Activated CD4-positive, CD25-positive, alpha-beta regulatory T cell treated with anti-CD3 and anti-CD28 coated beads, Interleukin-2, amount 50 U/mL, for 16 hours (primary cell): ENCODE data around the gene MRPL9.
"Not testable (repeated sequence)": the region's sequence is repeated elsewhere in the genome, so short reads cannot be mapped to it uniquely, and the experiment has no call there.

Experiments
- DNase-seq: peaks from one replicate; pipeline ENCODE4 v3.0.0-alpha.2; 2020; ENCODE audit warnings: low read depth, low spot score

The MRPL9 gene

GRCh38 chr1:151783796-151784195 lies 20.5 kb upstream of the MRPL9 start:
- no peak for DNase-seq

GRCh38 chr1:151782741-151783140 lies 19.4 kb upstream of the MRPL9 start:
- no peak for DNase-seq

- DNase-seq = not testable (repeated sequence)
These were observed 18.7 kb upstream of the MRPL9 start for GRCh38 chr1:151782026-151782425.

- DNase-seq = not testable (repeated sequence)
These were observed 17.4 kb upstream of the MRPL9 start for GRCh38 chr1:151780736-151781135.

- no peak for DNase-seq
These were observed 16.6 kb upstream of the MRPL9 start for GRCh38 chr1:151779852-151780251.

GRCh38 chr1:151777317-151777716 lies 14.0 kb upstream of the MRPL9 start:
- no peak for DNase-seq

GRCh38 chr1:151776665-151777062 lies 13.4 kb upstream of the MRPL9 start:
- DNase-seq = no peak

GRCh38 chr1:151775894-151776664 lies 12.8 kb upstream of the MRPL9 start:
- DNase-seq = no peak

- DNase-seq = no peak
These were observed 11.1 kb upstream of the MRPL9 start for GRCh38 chr1:151774256-151774922.

GRCh38 chr1:151773702-151774101 lies 10.4 kb upstream of the MRPL9 start:
- no peak for DNase-seq

- DNase-seq = not testable (repeated sequence)
These were observed 6.0 kb upstream of the MRPL9 start for GRCh38 chr1:151769270-151769669.

- DNase-seq = not testable (repeated sequence)
These were observed 5.2 kb upstream of the MRPL9 start for GRCh38 chr1:151768351-151769066.

GRCh38 chr1:151763990-151764389 lies 694 bp upstream of the MRPL9 start:
- no peak for DNase-seq

GRCh38 chr1:151760597-151761385 lies 2.5 kb downstream of the MRPL9 start:
- no peak for DNase-seq

GRCh38 chr1:151759241-151759640 lies 4.1 kb downstream of the MRPL9 start:
- DNase-seq = no peak

- no peak for DNase-seq
These were observed 7.0 kb downstream of the MRPL9 start for GRCh38 chr1:151756291-151756690.

- no peak for DNase-seq
These were observed 21.8 kb downstream of the MRPL9 start for GRCh38 chr1:151741516-151741915.

GRCh38 chr1:151739590-151740355 lies 23.5 kb downstream of the MRPL9 start:
- no peak for DNase-seq

GRCh38 chr1:151737479-151737878 lies 25.8 kb downstream of the MRPL9 start:
- DNase-seq = no peak

GRCh38 chr1:151737026-151737425 lies 26.3 kb downstream of the MRPL9 start:
- no peak for DNase-seq

GRCh38 chr1:151733995-151734394 lies 29.3 kb downstream of the MRPL9 start:
- DNase-seq = not testable (repeated sequence)
